ENCODE measurements around the gene ENTPD3. TPM values are rescaled to one million over a fixed set of nuclear protein-coding genes. Genes with fewer than 3 reads are reported as not detected.

Gene ENTPD3
- total RNA-seq, 2 experiments from 2014 or later: not detected

DNA sequence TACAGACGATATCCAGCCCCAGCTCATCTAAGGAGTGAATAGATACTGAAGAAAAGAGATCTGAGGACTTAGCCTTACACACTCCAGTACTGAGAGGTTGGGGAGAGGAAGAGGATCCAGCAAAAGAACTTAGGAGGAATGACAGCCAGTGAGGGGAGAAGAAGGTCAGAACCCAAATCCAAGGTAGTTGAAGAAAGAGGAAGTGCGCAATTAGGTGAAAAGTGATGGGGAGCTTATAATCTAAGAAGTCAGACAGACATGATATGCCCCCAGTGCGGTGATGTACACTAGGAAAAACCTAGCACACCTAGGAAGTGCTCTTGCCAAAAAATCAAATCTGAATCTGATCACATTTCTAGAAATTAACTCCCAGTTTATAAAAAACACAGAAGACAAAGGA, 20.6 kb downstream of the ENTPD3 start:
- no peaks in the 10 kb centered on the region for H3K9me3 Mint-ChIP-seq (ENCODE audit: low read depth)
- no peaks in the 10 kb centered on the region for H3K36me3 Mint-ChIP-seq (ENCODE audit: low read depth)
- no peak overlapping the region for H3K27ac Mint-ChIP-seq
- ATAC-seq: no peak
- no peaks in the 10 kb centered on the region for H3K4me1 Mint-ChIP-seq
- intact Hi-C loops (cut with DNase I, micrococcal nuclease): no loop called here
- DNase-seq: no peak
- H3K27me3 Mint-ChIP-seq: no peaks in the 10 kb centered on the region
- ChIA-PET CTCF (interaction anchor here (0.6 to 1.1 kb wide), 6 partner anchors 13 to 1691 kb away, joined by 3 to 4 read pairs (median 4); no protein-coding TSS in a partner anchor), POLR2A (no interaction called here)
- H3K4me3 Mint-ChIP-seq: no peak overlapping the region

DNA sequence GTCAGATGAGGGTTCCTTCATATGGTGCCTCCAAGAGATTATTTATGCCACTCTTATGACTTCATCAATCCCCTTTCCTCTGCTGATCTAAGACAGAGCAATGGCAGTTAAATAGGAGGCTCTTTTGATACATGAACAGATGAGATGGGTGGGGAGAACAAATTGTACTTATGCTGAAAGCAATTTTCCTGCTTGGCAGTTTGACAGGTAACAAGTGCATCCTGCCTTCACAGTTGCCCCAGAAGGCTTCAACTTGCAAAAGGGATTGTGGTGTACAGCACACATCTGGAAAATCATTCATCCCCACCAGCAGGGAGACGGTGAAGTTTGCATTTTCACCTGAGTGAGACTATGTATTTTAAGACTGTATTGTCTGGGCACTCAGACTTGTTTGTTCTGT, 27.3 kb downstream of the ENTPD3 start:
- H3K9me3 Mint-ChIP-seq (ENCODE audit: low read depth): no peaks in the 10 kb centered on the region
- no peaks in the 10 kb centered on the region for H3K36me3 Mint-ChIP-seq (ENCODE audit: low read depth)
- H3K4me3 Mint-ChIP-seq: no peak overlapping the region
- intact Hi-C loops (cut with DNase I, micrococcal nuclease): no loop called here
- no peaks in the 10 kb centered on the region for H3K4me1 Mint-ChIP-seq
- no peak overlapping the region for H3K27ac Mint-ChIP-seq
- ATAC-seq (no peak), DNase-seq (no peak)
- no peaks in the 10 kb centered on the region for H3K27me3 Mint-ChIP-seq
- ChIA-PET POLR2A (no interaction called here), CTCF (interaction anchor here (0.5 to 1.0 kb wide), 2 partner anchors 13 to 503 kb away, joined by 3 read pairs; no protein-coding TSS in a partner anchor)

DNA sequence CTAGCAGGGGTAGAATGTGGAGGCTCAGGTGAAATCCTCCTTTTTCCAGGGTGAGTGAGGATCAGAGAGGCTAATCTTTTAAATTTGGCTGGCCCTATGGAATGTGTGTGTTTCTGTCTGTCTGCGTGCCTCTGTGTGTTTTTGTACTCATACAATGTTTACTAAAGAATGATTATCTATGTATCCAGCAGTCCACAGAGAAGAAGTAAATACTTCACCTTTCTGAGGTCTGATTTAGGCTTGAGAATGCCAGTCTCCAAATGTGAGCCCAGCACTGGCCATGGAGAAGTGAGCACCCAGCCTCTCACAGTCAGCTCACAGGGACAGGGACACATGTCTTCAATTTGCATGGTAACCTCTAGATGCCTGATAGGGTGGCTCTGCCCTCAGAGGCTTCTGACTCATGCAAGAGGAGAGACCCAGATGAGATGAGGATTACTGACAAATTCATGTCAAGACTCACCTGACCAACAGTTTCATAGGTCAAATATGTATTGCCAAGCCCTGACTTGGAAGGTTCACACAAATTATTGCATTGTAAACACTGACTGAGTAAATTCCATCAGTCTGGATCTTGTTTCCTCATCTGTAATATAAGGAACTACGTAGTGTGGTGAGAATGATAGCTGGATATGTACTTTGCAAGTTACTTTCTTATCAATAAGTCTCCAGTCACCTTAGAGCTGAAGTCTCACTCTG, 31.0 kb downstream of the ENTPD3 start:
- no peak overlapping the region for H3K27ac Mint-ChIP-seq
- DNase-seq (no peak), ATAC-seq (no peak)
- H3K27me3 Mint-ChIP-seq: no peaks in the 10 kb centered on the region
- CTCF ChIA-PET: no interaction called here
- no peak overlapping the region for H3K4me3 Mint-ChIP-seq
- intact Hi-C loops (cut with DNase I, micrococcal nuclease): no loop called here
- peaks cover 1% of the 10 kb centered on the region for H3K4me1 Mint-ChIP-seq
- no peaks in the 10 kb centered on the region for H3K9me3 Mint-ChIP-seq (ENCODE audit: low read depth)
- POLR2A ChIA-PET: no interaction called here
- H3K36me3 Mint-ChIP-seq (ENCODE audit: low read depth): peaks cover 3% of the 10 kb centered on the region

DNA sequence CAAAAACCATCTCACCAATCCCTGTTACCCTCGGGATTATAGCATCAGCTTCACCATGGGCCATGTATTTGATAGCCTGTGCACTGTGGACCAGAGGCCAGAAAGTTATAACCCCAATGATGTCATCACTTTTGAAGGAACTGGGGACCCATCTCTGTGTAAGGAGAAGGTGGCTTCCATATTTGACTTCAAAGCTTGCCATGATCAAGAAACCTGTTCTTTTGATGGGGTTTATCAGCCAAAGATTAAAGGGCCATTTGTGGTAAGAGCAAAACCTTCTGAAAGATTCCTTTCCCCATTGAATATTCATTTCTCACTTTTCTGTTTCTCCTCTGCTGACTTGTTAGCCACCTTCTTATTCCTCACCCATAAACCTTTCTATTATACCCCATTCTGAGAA, 35.9 kb downstream of the ENTPD3 start:
- ATAC-seq (no peak), DNase-seq (no peak)
- Mint-ChIP-seq H3K36me3 (ENCODE audit: low read depth) (peaks cover 6% of the 10 kb centered on the region), H3K9me3 (ENCODE audit: low read depth) (no peaks in the 10 kb centered on the region), H3K4me3 (no peak overlapping the region), H3K27ac (no peak overlapping the region), H3K27me3 (no peaks in the 10 kb centered on the region), H3K4me1 (peaks cover 7% of the 10 kb centered on the region)
- ChIA-PET POLR2A (no interaction called here), CTCF (no interaction called here)
- intact Hi-C loops (cut with DNase I, micrococcal nuclease): no loop called here

DNA sequence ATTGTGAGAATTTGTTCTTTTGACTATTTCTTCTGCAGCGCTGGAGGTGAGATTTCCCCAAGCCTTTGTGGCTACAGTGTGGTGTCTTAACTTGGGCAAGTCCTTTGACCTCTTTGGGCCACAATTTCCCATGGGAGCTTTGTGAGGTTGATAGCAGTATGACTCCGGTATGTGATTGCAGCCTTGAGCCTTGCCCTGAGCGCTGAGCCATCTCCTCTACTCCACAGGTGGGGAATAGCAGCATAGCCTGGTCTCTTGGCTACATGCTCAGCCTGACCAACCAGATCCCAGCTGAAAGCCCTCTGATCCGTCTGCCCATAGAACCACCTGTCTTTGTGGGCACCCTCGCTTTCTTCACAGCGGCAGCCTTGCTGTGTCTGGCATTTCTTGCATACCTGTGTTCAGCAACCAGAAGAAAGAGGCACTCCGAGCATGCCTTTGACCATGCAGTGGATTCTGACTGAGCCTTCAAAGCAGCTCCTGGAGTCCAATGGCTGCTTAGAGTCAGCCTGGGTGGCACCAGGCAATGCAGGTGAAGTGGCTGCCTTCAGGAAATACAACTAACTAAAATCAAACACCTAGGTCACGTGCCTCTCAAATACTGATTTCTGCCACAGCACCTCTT, 40.2 kb downstream of the ENTPD3 start:
- DNase-seq (no peak), ATAC-seq (no peak)
- H3K36me3 Mint-ChIP-seq (ENCODE audit: low read depth): peaks cover 6% of the 10 kb centered on the region
- intact Hi-C loops (cut with DNase I, micrococcal nuclease): no loop called here
- ChIA-PET POLR2A (no interaction called here), CTCF (no interaction called here)
- H3K4me1 Mint-ChIP-seq: peaks cover 7% of the 10 kb centered on the region
- no peaks in the 10 kb centered on the region for H3K27me3 Mint-ChIP-seq
- H3K9me3 Mint-ChIP-seq (ENCODE audit: low read depth): no peaks in the 10 kb centered on the region
- H3K27ac Mint-ChIP-seq: no peak overlapping the region
- no peak overlapping the region for H3K4me3 Mint-ChIP-seq

DNA sequence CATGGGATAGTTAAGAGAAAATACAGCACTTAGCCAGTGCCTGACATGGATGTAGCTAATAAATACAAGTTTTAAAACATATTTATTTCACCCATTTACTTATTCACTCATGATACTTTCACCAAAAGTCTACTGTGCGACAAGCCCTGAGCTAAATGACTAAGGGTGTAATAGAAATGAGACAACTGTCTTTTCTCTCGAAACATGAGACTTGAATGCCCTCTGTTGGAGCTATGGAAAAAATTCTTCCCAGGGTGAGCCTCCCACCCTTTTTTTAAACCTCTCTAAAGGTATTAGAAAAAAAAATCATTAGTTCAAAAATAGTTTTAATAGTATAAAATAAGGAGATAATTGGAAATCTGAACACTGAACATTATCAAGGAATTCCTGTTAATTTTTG, 45.8 kb downstream of the ENTPD3 start:
- intact Hi-C loops (cut with DNase I, micrococcal nuclease): no loop called here
- Mint-ChIP-seq H3K4me3 (no peak overlapping the region), H3K27ac (no peak overlapping the region), H3K4me1 (no peaks in the 10 kb centered on the region), H3K36me3 (ENCODE audit: low read depth) (no peaks in the 10 kb centered on the region), H3K9me3 (ENCODE audit: low read depth) (no peaks in the 10 kb centered on the region), H3K27me3 (no peaks in the 10 kb centered on the region)
- ChIA-PET CTCF (no interaction called here), POLR2A (no interaction called here)
- no peak for ATAC-seq
- no peak for DNase-seq

DNA sequence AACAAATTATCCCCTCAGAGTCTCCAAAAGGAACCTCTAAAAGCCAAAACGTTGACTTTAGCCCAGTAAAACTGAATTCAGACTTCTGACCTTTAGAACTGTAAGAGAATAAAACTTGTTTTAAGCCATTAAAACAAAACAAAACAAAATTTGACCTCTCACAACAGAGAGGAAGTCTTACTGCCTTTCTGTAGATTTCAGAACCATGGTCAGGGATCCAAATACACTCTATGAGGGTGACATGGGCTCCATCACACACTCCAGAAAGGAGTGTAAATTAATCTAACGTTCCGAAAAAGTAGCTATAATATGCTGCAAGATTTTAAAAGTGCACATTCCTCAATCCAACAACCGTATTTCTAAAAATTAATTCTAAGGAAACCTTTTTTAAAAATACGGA, 50.9 kb downstream of the ENTPD3 start:
- no peaks in the 10 kb centered on the region for H3K36me3 Mint-ChIP-seq (ENCODE audit: low read depth)
- ATAC-seq: no peak
- intact Hi-C loops (cut with DNase I, micrococcal nuclease): no loop called here
- no peaks in the 10 kb centered on the region for H3K4me1 Mint-ChIP-seq
- no peaks in the 10 kb centered on the region for H3K27me3 Mint-ChIP-seq
- no peak for DNase-seq
- POLR2A ChIA-PET: no interaction called here
- no peak overlapping the region for H3K4me3 Mint-ChIP-seq
- H3K27ac Mint-ChIP-seq: no peak overlapping the region
- H3K9me3 Mint-ChIP-seq (ENCODE audit: low read depth): no peaks in the 10 kb centered on the region
- CTCF ChIA-PET: no interaction called here

DNA sequence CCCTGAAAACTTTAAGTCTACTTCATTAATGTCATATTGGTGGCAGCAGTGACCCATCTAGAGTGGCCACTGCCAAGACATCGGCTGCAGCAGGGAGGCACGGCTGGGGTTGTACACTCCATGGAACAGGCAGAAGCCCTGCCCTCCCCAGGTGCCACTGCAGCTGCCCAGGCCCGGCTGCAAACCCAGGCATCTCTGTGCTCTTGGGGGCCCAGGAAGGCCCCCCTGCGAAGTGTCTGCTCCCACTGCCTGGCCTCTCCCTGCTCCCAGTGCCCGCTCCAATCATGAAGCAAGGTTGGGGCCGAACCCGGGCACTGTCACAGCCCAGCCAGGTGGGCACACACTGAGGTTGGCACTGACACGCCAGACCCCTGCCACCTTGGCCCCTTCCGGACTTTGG, 58.1 kb downstream of the ENTPD3 start:
- no peak for ATAC-seq
- Mint-ChIP-seq H3K4me1 (no peaks in the 10 kb centered on the region), H3K4me3 (no peak overlapping the region), H3K27me3 (no peaks in the 10 kb centered on the region), H3K27ac (no peak overlapping the region), H3K9me3 (ENCODE audit: low read depth) (no peaks in the 10 kb centered on the region), H3K36me3 (ENCODE audit: low read depth) (peaks cover 9% of the 10 kb centered on the region)
- ChIA-PET POLR2A (no interaction called here), CTCF (no interaction called here)
- DNase-seq: no peak
- intact Hi-C loops (cut with DNase I, micrococcal nuclease): no loop called here

DNA sequence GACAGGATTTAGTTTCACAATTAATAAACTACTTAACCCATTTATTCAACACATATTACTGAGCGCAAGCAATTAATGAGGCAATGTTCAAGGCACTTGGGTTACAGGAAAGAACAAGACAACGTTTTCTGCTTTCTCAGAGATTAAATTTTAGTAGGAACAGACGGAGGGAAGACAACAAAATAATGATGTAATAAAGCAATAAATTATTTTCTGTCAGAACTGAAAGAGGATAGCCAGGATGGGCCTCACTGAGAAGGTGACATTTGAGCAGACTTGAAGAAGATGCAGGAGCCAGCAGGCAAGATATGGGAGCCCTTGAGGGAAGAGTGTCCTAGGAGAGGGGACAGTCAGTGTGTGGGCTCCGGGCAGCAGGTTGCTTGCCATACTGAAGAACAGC, 58.9 kb downstream of the ENTPD3 start:
- ATAC-seq (no peak), DNase-seq (no peak)
- Mint-ChIP-seq H3K27me3 (no peaks in the 10 kb centered on the region), H3K4me3 (no peak overlapping the region), H3K9me3 (ENCODE audit: low read depth) (no peaks in the 10 kb centered on the region), H3K27ac (no peak overlapping the region), H3K36me3 (ENCODE audit: low read depth) (peaks cover 9% of the 10 kb centered on the region), H3K4me1 (no peaks in the 10 kb centered on the region)
- intact Hi-C loops (cut with DNase I, micrococcal nuclease): no loop called here
- POLR2A ChIA-PET: no interaction called here
- CTCF ChIA-PET: no interaction called here

DNA sequence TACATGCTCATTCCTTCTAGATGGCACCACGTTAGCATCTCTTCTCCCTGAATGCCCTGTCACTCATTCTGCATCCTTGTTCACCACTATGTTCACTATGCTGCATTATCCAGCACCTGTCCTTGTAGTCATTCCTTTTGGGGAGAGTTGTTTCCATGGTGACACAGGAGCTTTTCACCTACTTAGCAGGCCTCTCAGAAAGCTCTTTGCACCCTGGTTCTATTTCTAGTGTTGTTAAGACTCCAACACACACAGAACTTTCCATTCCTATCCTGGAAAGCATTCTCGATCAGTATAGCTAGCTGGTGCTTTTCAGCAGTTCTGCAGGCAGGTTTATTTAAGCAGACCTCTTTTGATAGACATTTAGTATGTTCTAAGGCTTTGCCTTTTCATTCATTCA, 63.5 kb downstream of the ENTPD3 start:
- intact Hi-C loops (cut with DNase I, micrococcal nuclease): loop anchor here (5.0 to 10.0 kb wide), 4 partner anchors 123 to 1398 kb away; partner anchors contain the start of genes SCN11A (in 1 of the 2) and WDR48 (in 1 of the 2)
- ChIA-PET CTCF (no interaction called here), POLR2A (no interaction called here)
- no peak for DNase-seq
- no peaks in the 10 kb centered on the region for H3K9me3 Mint-ChIP-seq (ENCODE audit: low read depth)
- no peak for ATAC-seq
- peaks cover 9% of the 10 kb centered on the region for H3K36me3 Mint-ChIP-seq (ENCODE audit: low read depth)
- H3K27me3 Mint-ChIP-seq: no peaks in the 10 kb centered on the region
- no peak overlapping the region for H3K4me3 Mint-ChIP-seq
- no peak overlapping the region for H3K27ac Mint-ChIP-seq
- peaks cover 22% of the 10 kb centered on the region for H3K4me1 Mint-ChIP-seq

DNA sequence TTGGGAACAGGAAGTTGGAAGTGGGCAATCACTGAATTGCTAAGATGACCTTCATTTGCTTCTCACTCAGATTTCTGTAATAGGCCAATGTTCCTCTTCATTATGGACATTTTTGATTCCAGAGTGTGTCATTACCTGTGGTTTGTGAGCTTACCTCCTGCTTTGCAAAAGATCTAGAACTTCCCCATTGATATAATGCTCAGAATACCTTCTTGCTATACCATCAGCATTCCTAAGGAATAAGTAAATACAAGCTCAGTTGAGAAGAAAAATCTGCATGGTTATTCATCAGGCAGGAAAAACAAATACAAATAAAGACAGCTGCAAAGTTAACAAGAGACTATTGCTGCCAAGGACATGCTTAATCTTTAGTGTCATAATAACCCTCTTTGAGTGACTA, 64.6 kb downstream of the ENTPD3 start:
- POLR2A ChIA-PET: no interaction called here
- peaks cover 28% of the 10 kb centered on the region for H3K4me1 Mint-ChIP-seq
- H3K27ac Mint-ChIP-seq: no peak overlapping the region
- no peaks in the 10 kb centered on the region for H3K27me3 Mint-ChIP-seq
- no peaks in the 10 kb centered on the region for H3K9me3 Mint-ChIP-seq (ENCODE audit: low read depth)
- ATAC-seq (no peak), DNase-seq (no peak)
- CTCF ChIA-PET: interaction anchor here (0.8 to 1.2 kb wide), 2 partner anchors 38 to 123 kb away, joined by 3 read pairs; no protein-coding TSS in a partner anchor
- intact Hi-C loops (cut with DNase I, micrococcal nuclease): loop anchor here (5.0 to 10.0 kb wide), 4 partner anchors 124 to 1399 kb away; partner anchors contain the start of genes SCN11A (in 1 of the 2) and WDR48 (in 1 of the 2)
- peak overlapping the region; percentile 96 for H3K4me3 Mint-ChIP-seq
- H3K36me3 Mint-ChIP-seq (ENCODE audit: low read depth): peaks cover 2% of the 10 kb centered on the region

DNA sequence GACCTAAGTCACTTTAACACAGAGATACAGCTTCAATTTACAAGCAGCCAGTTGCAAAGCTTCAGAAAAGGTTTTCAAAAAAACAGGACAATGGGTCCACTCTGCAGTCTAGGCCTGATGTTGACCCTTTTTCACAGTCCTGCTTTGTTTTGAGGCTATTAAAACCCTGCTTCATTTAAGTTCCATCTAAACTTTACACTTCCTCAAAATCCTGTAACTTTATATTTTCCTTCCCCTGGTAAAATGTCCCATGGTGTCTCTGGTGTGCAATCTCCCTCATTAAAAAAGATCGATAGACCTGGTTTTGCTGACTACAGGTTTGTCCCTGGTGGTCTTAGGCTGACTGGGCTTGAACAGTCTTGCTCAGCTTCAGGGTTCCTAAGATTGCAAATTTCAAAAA, 65.1 kb downstream of the ENTPD3 start:
- no peaks in the 10 kb centered on the region for H3K9me3 Mint-ChIP-seq (ENCODE audit: low read depth)
- DNase-seq (no peak), ATAC-seq (no peak)
- CTCF ChIA-PET: interaction anchor here (0.8 kb wide), 1 partner anchor 39 kb away, joined by 3 read pairs; no protein-coding TSS in a partner anchor
- H3K4me3 Mint-ChIP-seq: peak overlapping the region; percentile 96
- POLR2A ChIA-PET: no interaction called here
- H3K4me1 Mint-ChIP-seq: peaks cover 29% of the 10 kb centered on the region
- intact Hi-C loops (cut with DNase I, micrococcal nuclease): loop anchor here (2.0 to 10.0 kb wide), 6 partner anchors 25 to 1511 kb away; partner anchors contain the start of genes SCN11A (in 1 of the 2), ULK4 (in 1 of the 2), WDR48 (in 1 of the 2) and ZNF619 (in 1 of the 2)
- peaks cover 2% of the 10 kb centered on the region for H3K36me3 Mint-ChIP-seq (ENCODE audit: low read depth)
- no peaks in the 10 kb centered on the region for H3K27me3 Mint-ChIP-seq
- H3K27ac Mint-ChIP-seq: peak overlapping the region; percentile 96

All from activated CD4-positive, alpha-beta T cell treated with anti-CD3 and anti-CD28 coated beads for 36 hours (primary cell).